ENCODE data around the gene HHATL.

HHATL gene

DNA sequence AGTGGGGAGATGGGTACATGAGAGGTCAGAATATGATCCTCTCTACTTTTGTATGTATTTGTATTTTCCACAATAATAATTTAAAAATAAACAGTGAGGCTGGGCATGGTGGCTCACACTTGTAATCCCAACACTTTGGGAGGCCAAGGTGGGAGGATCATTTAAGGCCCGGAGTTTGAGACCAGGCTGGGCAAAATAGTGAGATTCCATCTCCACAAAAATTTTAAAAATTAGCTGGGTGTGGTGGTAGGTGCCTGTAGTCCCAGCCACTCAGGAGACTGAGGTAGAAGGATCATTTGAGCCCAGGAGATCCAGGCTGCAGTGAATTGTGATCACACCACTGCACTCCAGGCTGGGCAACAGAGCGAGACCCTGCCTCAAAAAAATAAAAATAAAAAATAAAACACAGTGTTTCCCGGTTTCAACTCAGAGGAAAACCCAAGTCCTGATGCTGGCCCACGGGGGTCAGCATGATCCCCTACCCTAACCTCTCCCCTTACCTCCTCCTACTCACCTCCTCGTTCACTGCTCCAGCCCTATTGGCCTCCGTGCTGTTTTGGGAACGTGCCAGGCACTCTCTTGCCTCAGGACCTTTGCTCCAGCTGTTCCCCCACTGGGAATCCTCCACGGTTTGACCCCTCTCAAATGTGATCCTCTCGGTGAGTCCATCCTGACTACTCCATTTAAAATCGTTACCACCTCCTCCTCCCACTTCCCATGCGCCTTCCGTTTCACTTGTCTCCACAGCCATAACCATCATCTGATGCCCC lies 20.1 kb downstream of the HHATL start:
- no peak for DNase-seq

GRCh38 chr3:42681361-42682038 lies 21.1 kb downstream of the HHATL start:
- DNase-seq = no peak

DNA sequence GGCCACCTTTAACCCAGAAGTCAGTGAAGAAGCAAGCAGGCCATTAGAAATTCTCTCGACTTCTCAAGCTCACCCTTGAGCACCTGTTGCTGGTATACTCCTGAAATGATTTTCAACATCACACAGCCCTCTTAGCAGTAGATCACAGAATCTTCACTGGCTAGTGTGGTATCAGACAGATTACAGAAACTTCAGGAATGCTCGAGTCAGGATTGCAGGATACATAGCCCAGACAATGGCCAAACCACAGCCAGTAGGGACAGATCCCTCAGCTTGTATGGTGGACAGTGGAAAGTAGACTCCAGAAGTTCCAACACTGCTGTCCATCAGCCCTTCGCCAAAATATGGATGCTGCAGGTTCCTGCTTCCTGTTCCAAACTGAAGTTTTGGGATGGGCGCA lies 21.8 kb downstream of the HHATL start:
- no peak for DNase-seq

GRCh38 chr3:42680271-42680670 lies 22.3 kb downstream of the HHATL start:
- DNase-seq = no peak

- no peak for DNase-seq
Observed at GRCh38 chr3:42678447-42678846, 24.2 kb downstream of the HHATL start.

DNA sequence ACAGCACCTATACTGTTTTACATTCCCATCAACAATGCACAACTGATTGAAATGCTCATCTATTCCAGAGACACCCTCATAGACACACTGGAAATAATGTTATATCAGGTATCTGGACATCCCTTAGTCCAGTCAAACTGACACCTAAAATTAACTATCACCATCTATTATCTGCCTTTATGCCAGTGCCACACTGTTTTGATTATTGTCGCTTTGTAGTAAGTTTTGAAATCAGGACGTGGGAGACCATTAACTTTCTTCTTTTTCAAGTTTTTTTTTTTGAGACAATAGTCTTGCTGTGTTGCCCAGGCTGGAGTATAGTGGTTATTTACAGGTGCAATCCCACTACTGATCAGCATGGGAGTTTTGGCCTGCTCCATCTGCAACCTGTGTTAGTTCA lies 26.7 kb downstream of the HHATL start:
- no peak for DNase-seq

GRCh38 chr3:42674146-42674545 lies 28.5 kb downstream of the HHATL start:
- no peak for DNase-seq

GRCh38 chr3:42673082-42673481 lies 29.5 kb downstream of the HHATL start:
- DNase-seq = no peak

DNA sequence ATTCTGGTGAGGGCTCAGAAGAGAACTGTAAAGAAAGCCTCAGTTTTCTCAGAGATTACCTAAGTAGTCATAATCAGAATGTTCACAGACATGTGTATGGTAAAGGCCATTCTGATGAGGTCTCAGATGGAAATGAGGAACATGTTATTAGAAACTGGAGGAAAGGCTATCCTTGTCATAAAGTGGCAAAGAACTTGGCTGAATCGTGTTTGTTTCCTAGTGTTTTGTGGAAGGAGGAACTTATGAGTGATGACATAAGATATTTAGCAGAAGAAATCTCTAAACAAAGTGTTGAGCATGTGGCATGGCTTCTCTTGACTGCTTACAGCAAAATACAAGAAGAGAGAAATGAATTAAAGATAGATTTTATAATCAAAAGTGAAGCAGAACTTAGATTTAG lies 30.1 kb downstream of the HHATL start:
- no peak for DNase-seq

GRCh38 chr3:42670670-42671069 lies 31.9 kb downstream of the HHATL start:
- DNase-seq = no peak

DNA sequence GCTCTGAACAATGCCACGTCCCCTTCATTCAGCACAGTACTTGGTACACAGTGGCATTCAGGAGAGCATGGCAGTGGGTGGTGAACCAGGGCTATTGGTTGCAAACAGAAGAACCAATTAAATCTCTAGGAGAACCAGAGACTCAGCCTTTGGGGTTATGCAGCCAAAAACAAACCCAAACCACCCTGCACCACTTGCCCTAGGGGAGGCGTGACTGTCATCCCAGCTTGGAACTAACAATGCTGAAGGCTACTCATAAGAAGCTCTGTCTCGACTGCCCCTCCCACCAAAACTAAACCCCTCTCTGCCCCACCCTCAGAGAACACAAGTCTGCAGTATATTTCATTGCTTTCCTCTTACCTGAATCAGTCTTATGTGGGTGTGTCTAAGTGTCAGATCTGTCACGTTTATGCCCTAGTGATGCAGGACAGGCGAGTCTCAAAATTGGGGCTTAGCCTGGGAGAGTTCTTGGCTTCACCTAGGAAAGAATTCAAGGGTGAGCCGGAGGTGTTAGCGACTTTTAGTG lies 32.5 kb downstream of the HHATL start:
- no peak for DNase-seq

GRCh38 chr3:42668793-42669217 lies 33.8 kb downstream of the HHATL start:
- DNase-seq = no peak

DNA sequence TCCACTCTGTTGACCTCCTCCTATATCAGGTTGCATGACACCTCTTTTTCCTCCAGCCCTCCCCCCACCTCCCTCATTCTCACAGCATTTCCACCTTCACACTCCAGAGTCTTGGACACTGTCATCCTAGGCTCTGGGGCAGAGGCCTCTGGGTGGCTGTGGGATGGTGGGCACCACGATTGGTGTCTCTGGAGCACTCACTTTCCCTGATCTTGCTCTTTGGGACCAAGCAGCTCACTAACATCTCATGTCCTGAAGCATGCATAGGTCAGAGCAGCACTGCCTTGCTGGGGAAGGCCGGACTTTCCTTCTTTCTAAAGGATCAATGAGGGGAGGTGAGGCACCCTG lies 34.2 kb downstream of the HHATL start:
- DNase-seq = no peak

GRCh38 chr3:42667523-42668412 lies 34.8 kb downstream of the HHATL start:
- no peak for DNase-seq

DNA sequence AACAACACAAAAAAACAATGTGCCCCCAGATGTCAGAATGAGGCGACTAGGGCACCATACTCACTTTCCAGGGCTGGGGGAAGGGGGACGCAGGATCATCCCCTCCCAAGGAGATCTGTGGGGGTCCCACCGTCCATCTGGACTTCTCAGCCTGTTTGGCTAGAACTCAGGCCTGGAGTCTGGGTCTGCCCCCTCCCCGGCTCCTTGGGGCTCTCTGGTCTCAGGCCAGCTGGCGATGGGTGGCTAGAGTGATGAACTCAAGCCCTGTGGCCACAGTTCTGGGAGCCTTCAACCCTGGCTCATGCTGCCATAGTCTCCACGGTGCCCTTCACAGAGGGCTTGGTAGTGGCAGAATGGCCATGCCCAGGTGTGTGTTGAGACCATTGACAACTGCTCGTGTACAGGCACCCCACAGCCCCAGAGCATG lies 35.5 kb downstream of the HHATL start:
- no peak for DNase-seq

- no peak for DNase-seq
Observed at GRCh38 chr3:42666577-42666998, 36.0 kb downstream of the HHATL start.

DNA sequence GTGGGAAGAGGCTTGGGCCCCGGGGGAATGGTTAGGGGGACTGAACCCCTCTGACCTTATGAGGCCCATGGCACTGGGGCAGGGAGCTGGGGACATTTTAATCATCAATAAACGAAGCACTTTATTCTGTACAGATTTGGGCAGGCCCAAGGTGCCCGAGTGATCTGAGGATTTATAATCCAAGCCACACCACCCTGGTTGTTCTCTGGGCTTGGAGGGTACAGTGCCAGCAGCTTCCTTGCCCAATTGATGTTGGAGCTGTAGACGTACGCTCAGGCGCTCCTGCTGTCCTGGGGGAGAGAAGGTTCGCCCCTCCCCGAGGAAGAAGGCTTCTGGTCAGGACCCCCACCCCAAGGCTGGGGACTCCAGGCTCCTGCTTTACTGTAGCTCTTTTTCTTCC lies 36.6 kb downstream of the HHATL start:
- no peak for DNase-seq

DNA sequence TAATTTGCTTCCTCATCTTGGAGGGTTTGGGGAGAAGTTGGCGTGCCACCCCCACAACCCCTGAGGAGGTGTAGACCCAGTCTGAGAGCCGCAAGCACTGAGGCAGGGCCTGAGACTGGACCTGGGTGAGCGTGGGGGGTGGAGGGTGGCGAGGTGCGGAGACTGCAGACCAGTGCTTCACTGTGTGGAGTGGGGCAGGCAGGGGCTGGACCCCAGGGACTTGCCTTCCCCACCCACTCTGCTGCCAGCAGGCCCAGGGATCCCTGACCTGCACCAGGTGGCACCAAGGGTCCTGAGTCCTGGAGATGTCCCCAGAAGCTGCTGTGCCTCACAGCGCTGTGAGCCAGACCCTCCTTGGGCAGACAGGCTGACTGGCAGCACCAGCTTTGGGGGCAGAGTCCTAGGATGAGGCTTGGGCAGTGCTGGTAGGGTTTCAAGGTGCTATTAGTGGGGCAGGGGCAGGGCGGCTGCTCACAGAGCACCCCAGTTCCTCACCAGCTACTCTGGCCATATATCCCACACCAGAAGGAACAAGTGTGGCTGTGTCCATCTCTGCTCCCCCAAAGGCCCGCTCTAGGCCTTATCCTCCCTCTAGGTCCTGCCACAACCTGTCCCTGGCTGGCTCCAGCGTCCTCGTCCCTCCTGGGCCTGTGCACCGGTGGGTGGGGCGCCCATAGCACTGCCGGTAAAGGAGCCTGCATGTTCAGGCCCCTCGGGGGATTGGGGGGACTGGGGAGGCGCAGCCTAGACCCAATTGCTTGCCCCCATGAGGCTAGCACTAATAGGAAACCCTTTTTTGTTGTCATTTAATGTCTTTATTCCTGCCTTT lies 37.3 kb downstream of the HHATL start:
- no peak for DNase-seq

GRCh38 chr3:42664438-42664803 lies 38.2 kb downstream of the HHATL start:
- DNase-seq = no peak

- DNase-seq = no peak
Observed at GRCh38 chr3:42663581-42664437, 38.8 kb downstream of the HHATL start.

DNA sequence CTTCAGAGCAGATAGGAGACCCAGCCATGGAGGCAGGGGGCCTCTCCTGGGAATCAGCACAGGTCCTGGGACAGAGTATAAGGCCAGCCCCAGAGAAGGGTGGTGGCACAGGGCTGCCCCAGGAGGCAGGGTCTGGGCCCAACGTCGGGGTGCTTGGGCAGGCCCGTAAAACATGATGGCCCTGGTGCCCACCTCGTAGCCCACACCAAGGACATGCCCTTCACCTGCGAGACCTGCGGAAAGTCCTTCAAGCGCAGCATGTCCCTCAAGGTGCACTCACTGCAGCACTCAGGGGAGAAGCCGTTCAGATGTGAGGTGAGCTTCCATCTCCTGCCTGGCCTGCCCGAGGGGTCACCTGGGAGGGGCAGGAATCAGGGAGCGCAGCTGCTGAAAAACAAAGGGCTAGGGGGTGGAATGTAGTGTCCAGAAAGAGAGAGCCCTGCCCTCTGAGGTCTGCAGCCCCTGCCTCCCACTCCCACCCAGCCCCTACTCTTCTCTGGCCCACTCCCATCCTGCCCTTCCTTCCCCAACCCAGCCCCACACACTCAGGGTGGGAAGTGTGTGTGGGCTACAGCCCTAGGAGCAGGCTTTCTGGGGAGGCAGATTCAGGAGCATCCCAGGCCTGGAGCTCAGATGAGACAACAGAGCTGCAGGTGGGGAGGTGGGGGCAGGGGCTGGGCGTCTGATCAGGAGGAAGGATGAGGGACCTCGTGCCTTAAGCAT lies 39.6 kb downstream of the HHATL start:
- no peak for DNase-seq
